ENCODE results near the gene SMIM31. TPM values are rescaled to one million over a fixed set of nuclear protein-coding genes. Genes with fewer than 3 reads are reported as not detected.

SMIM31 gene
- total and polyA plus RNA-seq, 3 donors from 2014 or later: not detected

DNA sequence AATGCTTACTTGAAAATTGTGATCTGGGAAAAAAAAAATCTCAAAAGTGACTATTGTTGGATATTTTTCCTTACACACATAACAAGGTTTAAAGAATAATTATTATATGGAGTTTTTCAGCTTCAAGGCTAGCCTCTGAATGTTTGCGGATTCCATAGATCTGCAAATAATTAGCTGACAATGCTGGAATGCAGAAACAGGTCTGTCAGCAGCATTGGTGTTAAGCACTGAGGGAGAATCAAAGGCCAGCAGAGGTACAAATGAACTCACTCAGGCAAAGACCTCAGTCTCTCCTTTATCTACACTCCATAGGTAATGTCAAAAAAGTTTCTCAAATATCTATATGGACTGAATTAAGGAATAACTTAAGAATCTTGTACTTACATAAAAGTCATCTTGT is 35.1 kb downstream of the SMIM31 start:
- DNase-seq: no peak
- TF ChIP-seq, protein P1, sequence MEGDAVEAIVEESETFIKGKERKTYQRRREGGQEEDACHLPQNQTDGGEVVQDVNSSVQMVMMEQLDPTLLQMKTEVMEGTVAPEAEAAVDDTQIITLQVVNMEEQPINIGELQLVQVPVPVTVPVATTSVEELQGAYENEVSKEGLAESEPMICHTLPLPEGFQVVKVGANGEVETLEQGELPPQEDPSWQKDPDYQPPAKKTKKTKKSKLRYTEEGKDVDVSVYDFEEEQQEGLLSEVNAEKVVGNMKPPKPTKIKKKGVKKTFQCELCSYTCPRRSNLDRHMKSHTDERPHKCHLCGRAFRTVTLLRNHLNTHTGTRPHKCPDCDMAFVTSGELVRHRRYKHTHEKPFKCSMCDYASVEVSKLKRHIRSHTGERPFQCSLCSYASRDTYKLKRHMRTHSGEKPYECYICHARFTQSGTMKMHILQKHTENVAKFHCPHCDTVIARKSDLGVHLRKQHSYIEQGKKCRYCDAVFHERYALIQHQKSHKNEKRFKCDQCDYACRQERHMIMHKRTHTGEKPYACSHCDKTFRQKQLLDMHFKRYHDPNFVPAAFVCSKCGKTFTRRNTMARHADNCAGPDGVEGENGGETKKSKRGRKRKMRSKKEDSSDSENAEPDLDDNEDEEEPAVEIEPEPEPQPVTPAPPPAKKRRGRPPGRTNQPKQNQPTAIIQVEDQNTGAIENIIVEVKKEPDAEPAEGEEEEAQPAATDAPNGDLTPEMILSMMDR (IDR thresholded peaks at IDR 0.05): no peak
- no peak for TF ChIP-seq POLR2A (IDR thresholded peaks at IDR 0.05)
- H3K36me3 ChIP-seq (ENCODE audit: low read depth, missing control alignments): no peaks in the 10 kb centered on the region
- H3K27ac ChIP-seq: no peak overlapping the region
- H3K9me3 ChIP-seq: no peaks in the 10 kb centered on the region
- intact Hi-C loops (cut with DNase I; ENCODE audit: low total_unique reads): loop anchor here (10.0 kb wide), 1 partner anchor 296 kb away; no protein-coding TSS in a partner anchor
- WGBS, 2 donors: 76 to 90% methylated on average over 1 of the region's 1 CpG
- no peaks in the 10 kb centered on the region for H3K27me3 ChIP-seq
- H3K4me3 ChIP-seq: no peak overlapping the region
- no peaks in the 10 kb centered on the region for H3K4me1 ChIP-seq

DNA sequence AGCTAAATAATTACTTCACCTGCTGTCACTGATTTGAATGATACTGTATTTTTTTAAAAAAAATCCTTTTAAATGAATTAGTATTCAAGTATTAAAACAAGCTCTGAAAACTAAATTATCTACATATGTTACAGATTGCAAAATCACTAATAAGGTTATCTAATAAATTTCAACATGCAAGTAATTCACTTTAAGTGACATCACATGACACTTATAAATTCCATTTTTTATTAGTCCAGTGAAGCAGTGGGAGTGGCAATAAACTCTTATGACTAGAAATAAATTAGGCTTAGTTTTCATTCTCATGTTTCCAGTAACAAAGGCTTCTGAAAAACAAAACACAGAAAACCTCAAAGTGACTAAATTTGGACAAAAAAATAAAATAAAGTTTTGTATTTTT is 36.3 kb downstream of the SMIM31 start:
- Histone ChIP-seq H3K4me1 (no peaks in the 10 kb centered on the region), H3K27ac (no peak overlapping the region), H3K27me3 (no peaks in the 10 kb centered on the region), H3K4me3 (no peak overlapping the region), H3K36me3 (ENCODE audit: low read depth, missing control alignments) (no peaks in the 10 kb centered on the region), H3K9me3 (no peaks in the 10 kb centered on the region)
- intact Hi-C loops (cut with DNase I; ENCODE audit: low total_unique reads): no loop called here
- no peak for DNase-seq
- TF ChIP-seq, protein P1 (IDR thresholded peaks at IDR 0.05): no peak
- no peak for TF ChIP-seq POLR2A (IDR thresholded peaks at IDR 0.05)

DNA sequence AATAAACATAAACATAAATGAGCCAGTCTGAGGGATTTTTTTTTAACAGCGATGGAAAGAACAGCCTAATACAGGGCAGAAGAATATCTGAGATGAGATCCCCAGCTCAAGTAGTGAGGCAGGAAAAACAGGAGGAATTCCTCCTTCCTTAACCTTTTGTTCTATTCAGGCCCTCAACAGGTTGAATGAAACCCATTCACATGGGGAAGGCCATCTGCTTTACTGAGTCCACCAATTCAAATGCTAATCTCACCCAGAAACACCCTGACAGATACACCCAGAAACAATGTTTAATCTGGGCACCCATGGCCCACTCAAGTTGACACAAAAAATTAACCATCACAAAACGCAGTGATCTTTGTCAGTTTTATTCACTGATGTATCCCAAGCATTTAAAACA is 45.5 kb downstream of the SMIM31 start:
- no peaks in the 10 kb centered on the region for H3K36me3 ChIP-seq (ENCODE audit: low read depth, missing control alignments)
- no peaks in the 10 kb centered on the region for H3K27me3 ChIP-seq
- 70 to 76% methylated on average over 2 of the region's 2 CpGs for WGBS, 2 donors
- no peaks in the 10 kb centered on the region for H3K4me1 ChIP-seq
- intact Hi-C loops (cut with DNase I; ENCODE audit: low total_unique reads): no loop called here
- TF ChIP-seq, protein P1 (IDR thresholded peaks at IDR 0.05): no peak
- no peak for TF ChIP-seq POLR2A (IDR thresholded peaks at IDR 0.05)
- H3K4me3 ChIP-seq: no peak overlapping the region
- no peaks in the 10 kb centered on the region for H3K9me3 ChIP-seq
- no peak for DNase-seq
- H3K27ac ChIP-seq: no peak overlapping the region

DNA sequence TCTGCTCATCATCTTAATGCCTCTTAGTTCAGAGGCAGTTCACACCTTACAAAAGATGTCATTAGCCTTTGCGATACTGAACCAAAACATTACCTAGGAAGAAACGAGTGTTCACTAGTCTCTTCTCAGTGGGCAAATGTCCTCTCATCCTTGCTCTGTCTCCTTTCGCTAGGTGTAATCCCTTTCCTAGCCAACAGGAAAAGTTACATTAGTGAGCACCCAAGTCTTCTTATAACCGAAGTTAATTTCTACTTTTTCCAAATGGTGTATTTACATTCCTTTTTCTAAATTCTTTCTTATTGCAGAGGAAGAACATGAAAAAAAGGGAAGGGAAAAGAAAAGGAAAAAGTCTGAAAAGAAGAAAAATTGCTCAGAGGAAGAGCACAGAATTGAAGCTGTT is 46.9 kb downstream of the SMIM31 start:
- DNase-seq: no peak
- TF ChIP-seq POLR2A (IDR thresholded peaks at IDR 0.05): no peak
- TF ChIP-seq, protein P1 (IDR thresholded peaks at IDR 0.05): no peak
- 85 to 92% methylated on average over 4 of the region's 4 CpGs for WGBS, 2 donors
- no peak overlapping the region for H3K4me3 ChIP-seq
- no peaks in the 10 kb centered on the region for H3K4me1 ChIP-seq
- H3K36me3 ChIP-seq (ENCODE audit: low read depth, missing control alignments): no peaks in the 10 kb centered on the region
- no peaks in the 10 kb centered on the region for H3K9me3 ChIP-seq
- intact Hi-C loops (cut with DNase I; ENCODE audit: low total_unique reads): no loop called here
- H3K27ac ChIP-seq: no peak overlapping the region
- H3K27me3 ChIP-seq: no peaks in the 10 kb centered on the region

DNA sequence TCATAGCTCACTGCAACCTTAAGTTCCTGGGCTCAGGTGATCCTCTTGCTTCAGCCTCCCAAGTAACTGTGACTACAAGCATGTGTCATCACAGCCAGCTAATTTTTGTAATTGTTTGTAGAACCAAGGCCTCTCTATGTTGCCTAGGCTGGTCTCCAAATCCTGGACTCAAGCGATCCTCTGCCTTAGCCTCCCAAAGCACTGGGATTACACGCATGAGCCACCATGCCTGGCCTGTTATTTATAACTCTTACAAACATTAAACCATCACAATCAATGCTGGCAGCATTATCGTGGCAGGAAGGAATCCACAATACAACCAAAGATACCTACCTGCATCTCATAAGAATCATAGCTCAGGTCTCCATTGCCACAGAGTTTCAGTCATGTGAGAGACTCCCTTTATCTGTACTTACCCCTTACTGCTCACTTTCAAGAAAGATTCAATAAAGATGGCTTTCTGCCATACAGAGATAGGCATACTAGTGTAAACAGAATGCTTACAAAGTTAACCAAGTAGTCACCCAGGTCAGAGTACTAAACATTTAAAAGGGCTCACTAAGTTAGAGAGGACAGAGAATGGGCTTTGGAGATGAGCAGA is 48.5 kb downstream of the SMIM31 start:
- H3K4me1 ChIP-seq: no peaks in the 10 kb centered on the region
- intact Hi-C loops (cut with DNase I; ENCODE audit: low total_unique reads): no loop called here

More for the DNA sequence above, 48.5 kb downstream of the SMIM31 start:
- Histone ChIP-seq H3K36me3 (ENCODE audit: low read depth, missing control alignments) (no peaks in the 10 kb centered on the region), H3K4me3 (no peak overlapping the region), H3K27me3 (no peaks in the 10 kb centered on the region), H3K27ac (no peak overlapping the region), H3K9me3 (no peaks in the 10 kb centered on the region)
- no peak for TF ChIP-seq POLR2A (IDR thresholded peaks at IDR 0.05)
- TF ChIP-seq, protein P1 (IDR thresholded peaks at IDR 0.05): no peak
- no peak for DNase-seq
- WGBS, 2 donors: 86 to 89% methylated on average over 3 of the region's 3 CpGs
